ENCODE measurements around the gene LMLN. TPM values are rescaled to one million over a fixed set of nuclear protein-coding genes. Genes with fewer than 3 reads are reported as not detected.

Gene LMLN
- total and polyA plus RNA-seq, 2 of the 8 experiments (the other 6 are each of a cell fraction or from before 2014, with no cell fraction given): 3.9 to 5.0 TPM

DNA sequence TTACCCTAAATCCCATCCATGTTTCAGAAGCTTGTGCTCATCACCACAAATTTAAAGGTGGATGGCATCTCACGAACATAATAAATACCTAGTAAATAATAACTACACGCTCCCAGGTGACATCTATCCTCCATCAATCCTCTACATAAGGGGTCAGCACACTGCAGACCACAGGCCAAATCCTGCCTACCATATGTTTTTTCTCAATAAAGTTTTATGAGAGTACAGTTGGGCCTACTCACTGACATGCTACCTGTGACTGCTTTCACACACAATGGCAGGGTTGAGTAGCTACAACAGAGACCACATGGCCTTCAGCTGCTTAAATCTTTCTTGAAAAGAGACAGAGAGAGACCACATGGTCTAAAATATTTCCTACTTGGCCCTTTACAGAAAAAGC is 105.9 kb downstream of the LMLN start:
- FAIRE-seq (no peak), DNase-seq (ENCODE audit: low read depth in 1 of 2, low spot score in 2 of 2) (no peak)
- Histone ChIP-seq H4K5ac (ENCODE audit: insufficient read length, low read depth, low read length) (no peak overlapping the region), H3K27me3 (replicated peaks in 1 of 4; ENCODE audit: control insufficient read depth in 3 of 4, extremely low read depth in 1 of 4, insufficient read depth in 3 of 4, low read length in 3 of 4) (no peaks in the 10 kb centered on the region; a peak in 1 of 7 replicates), H3K4me2 (ENCODE audit: insufficient read depth in 1 of 2, low read depth in 2 of 2, low read length in 2 of 2) (no peak overlapping the region), H4K20me1 (replicated peaks in 1 of 2; ENCODE audit: control insufficient read depth in 1 of 2, insufficient read depth in 2 of 2, low read length in 2 of 2) (no peaks in the 10 kb centered on the region), H2BK5ac (ENCODE audit: low read depth, low read length) (no peak overlapping the region), H3K79me1 (ENCODE audit: low read depth, low read length) (no peaks in the 10 kb centered on the region), H3K9me3 (ENCODE audit: insufficient read depth in 2 of 2, low read depth in 1 of 2, low read length in 1 of 2) (no peaks in the 10 kb centered on the region), H2BK20ac (ENCODE audit: low read length) (no peak overlapping the region), H3K27ac (ENCODE audit: low read depth, low read length) (no peak overlapping the region), H3K36me3 (ENCODE audit: control insufficient read depth in 2 of 4, insufficient read depth in 4 of 4, low read length in 3 of 4) (no peaks in the 10 kb centered on the region), H4K8ac (ENCODE audit: extremely low read depth, insufficient read depth, low read length) (no peak overlapping the region), H2BK120ac (replicated peaks; ENCODE audit: low read depth, low read length) (no peak overlapping the region), H3K4me3 (ENCODE audit: extremely low read depth in 1 of 4, insufficient read depth in 2 of 4, low read depth in 3 of 4, low read length in 4 of 4) (no peak overlapping the region), H3K9ac (replicated peaks in 1 of 4; ENCODE audit: extremely low read depth in 1 of 4, low read depth in 3 of 4, low read length in 3 of 4) (no peak overlapping the region), H4K91ac (replicated peaks; ENCODE audit: insufficient read length, low read length) (no peak overlapping the region), H2AFZ (ENCODE audit: low read length) (no peak overlapping the region), H3K23me2 (ENCODE audit: low read depth, low read length) (no peaks in the 10 kb centered on the region), H3K4ac (replicated peaks; ENCODE audit: insufficient read length, low read depth, low read length) (no peak overlapping the region), H2BK15ac (ENCODE audit: low read length) (no peak overlapping the region), H3K23ac (ENCODE audit: insufficient read length) (no peak overlapping the region), H3K18ac (ENCODE audit: extremely low read depth, low read length) (no peak overlapping the region), H3K79me2 (ENCODE audit: control insufficient read depth in 1 of 2, insufficient read depth in 2 of 2, low read length in 2 of 2) (no peaks in the 10 kb centered on the region), H3K14ac (ENCODE audit: insufficient read length) (no peak overlapping the region), H2AK5ac (ENCODE audit: low read depth, low read length) (no peak overlapping the region), H3K4me1 (replicated peaks in 1 of 4; ENCODE audit: control insufficient read depth in 3 of 4, insufficient read depth in 4 of 4, low read length in 3 of 4) (no peaks in the 10 kb centered on the region), H2BK12ac (ENCODE audit: low read depth, low read length) (no peak overlapping the region), H3K56ac (replicated peaks; ENCODE audit: insufficient read length, low read depth, low read length) (no peak overlapping the region)
- TF ChIP-seq NRF1 (IDR thresholded peaks at IDR 0.05; ENCODE audit: low read depth, low read length) (no peak), GABPA (IDR thresholded peaks at IDR 0.05; ENCODE audit: borderline replicate concordance, insufficient read depth, low read length) (no peak), SIX5 (IDR thresholded peaks at IDR 0.05; ENCODE audit: low read depth, low read length) (no peak), SIRT6 (IDR thresholded peaks at IDR 0.05; ENCODE audit: low read length) (no peak), TEAD4 (IDR thresholded peaks at IDR 0.05; ENCODE audit: low read depth, low read length) (no peak), RAD21 (IDR thresholded peaks at IDR 0.05 in 1 of 2, conservative IDR thresholded peaks at IDR 0.05 in 1 of 2; ENCODE audit: low read depth in 2 of 2, low read length in 2 of 2) (no peak), NANOG (IDR thresholded peaks at IDR 0.05; ENCODE audit: insufficient read depth, low read depth, low read length, poor library complexity, severe bottlenecking) (no peak), SP1 (IDR thresholded peaks at IDR 0.05; ENCODE audit: low read depth, low read length) (no peak)
- POLR2A ChIA-PET (ENCODE audit: partially characterized antibody): no interaction called here
- CTCF ChIA-PET (ENCODE audit: partially characterized antibody): interaction anchor here (1.2 to 9.8 kb wide), 3 partner anchors 14 to 123 kb away, joined by 4 to 70 read pairs (median 12); no protein-coding TSS in a partner anchor
- 60% methylated on average over 2 of the region's 2 CpGs; no CpG with 5 or more reads in 1 of the 2 experiments for WGBS, 2 experiments (ENCODE audit: extremely low coverage in 1 of 2, insufficient coverage in 1 of 2, insufficient read length in 1 of 2, insufficient replicate concordance in 2 of 2, low coverage in 1 of 2, low lambda C conversion rate in 2 of 2, missing lambda C conversion rate in 1 of 2)

All from H1 (cell line).